GM19023 (cell line): Measurements from ENCODE around the gene NALF2.

Source experiments
- ATAC-seq: cut with Tn5 transposase; IDR thresholded peaks from one replicate; pipeline ENCODE4 v1.9.1; 2021; ENCODE audit warnings: mild to moderate bottlenecking, moderate library complexity; ENCODE audit not compliant: unreplicated experiment

NALF2 gene

GRCh38 chrX:69524781-69525363 lies 20.7 kb downstream of the NALF2 start:
- no peak for ATAC-seq

DNA sequence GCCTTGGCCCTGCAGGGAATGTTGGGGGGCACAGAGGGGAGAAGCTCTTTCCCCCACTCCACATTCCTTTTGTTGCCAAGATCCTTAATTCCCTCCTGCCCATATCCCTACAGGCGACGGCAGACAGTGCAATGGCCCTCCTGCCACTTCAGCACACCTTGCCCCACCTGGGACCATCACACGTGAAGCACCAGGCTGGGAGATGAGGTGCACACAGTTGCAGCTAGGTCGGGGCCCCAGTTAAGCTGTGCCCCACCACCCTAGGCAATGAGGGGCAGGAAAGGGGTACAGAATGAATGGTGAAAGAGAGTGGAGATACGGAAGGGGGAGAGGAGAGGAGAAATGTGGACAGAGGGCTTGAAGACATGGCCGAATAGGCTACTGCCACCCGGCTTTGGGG lies 26.2 kb downstream of the NALF2 start:
- no peak for ATAC-seq

DNA sequence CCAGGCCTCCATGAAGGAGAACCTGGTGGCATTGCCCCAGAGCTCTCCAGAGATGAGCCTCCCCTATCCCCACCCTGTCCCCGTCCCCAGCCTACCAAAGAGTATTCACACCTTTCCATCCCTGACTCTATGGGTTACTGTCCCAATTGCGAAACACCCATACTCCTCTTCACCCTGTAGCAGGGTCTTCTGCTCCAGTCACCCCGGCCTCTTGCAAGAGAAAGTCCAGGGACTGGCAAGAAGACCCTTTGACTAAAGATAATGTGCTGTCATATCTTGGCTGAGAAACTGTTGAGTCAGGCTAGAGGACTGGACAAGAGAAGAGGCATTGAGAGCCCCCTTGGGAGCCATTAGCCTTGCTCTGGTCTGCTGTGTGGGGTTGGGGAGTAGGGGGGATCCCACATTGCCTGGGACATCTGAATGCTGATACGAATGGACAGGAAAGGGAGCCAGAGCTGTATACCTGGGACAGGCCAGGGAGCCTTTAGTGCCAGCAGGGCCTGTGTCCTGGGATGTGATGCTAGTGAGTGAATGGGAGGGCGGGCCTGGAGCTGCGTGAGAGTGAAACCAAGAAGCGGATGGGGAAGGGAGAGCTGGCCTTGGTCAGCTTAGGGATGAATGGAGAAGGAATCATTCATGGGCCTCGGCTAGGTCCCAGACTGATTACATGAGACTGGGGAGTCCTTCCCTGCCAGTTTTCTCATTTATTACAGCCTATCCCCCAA lies 27.1 kb downstream of the NALF2 start:
- ATAC-seq: no peak

DNA sequence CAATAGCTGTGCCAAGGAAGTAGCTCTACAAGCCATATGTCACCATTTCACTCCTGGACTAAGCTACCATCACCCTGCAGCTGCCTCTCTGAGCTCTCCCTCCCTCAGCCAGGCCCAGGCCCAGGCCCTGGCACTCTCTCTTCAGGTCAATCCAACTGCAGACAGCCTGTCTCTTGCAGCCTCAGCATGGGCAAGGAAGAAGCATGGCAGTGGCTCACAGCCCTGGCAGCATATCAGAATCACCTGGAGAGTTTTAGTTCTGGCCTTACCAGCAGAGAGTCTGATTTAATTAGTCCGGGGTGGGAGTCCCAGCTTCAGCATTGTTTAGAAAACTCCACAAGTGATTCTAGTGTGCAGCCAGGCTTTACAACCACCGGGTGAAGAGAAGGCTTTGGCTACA lies 31.5 kb downstream of the NALF2 start:
- no peak for ATAC-seq

DNA sequence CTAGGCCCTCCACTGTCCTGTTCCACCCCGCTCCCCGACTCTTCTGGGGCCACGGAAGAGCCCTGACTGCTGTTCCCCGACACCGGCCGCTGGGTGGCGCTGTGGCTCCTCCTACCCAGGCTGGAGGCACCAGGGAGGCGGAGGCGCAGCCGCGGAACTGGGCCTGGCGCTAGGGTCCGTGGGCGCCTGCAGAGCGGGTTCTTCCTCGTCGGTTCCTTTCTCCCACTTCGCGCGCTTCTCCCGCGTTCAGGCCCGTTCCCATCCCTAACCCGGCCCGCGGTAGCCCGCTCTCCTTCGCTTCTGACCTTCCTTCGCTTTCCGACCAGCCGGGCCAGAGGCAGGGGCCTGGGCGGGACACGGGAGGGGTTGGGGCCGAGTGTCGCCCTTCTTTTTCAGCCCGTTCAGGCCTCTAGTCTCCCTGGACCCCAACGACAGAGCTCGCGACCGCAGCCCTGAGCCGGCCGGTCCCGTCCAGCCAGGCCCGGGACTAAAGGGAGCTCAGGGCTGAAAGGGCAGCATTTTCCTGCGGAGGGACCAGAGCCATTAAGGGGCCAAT lies 34.3 kb downstream of the NALF2 start:
- peak; percentile 85 for ATAC-seq

- no peak for ATAC-seq
These were observed 35.3 kb downstream of the NALF2 start for GRCh38 chrX:69539437-69539836.

DNA sequence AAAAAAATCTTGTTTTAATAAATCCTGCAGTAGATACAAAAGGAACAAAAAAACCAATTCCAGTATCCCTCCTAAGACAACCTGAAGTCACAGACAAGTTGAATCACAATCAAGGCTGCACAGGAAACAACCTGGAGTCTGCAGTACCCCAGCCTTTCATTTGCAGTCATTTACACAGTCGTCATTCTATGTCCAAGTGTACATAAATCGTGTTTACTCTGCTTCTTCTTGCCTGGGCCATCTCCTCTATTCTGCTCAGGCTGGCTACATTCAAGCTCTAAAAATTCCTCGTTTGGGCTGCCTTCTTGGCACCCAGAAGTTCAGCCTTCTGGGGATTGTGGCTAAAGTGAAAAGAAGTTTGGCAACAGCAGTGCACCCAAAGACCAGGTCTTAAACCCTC lies 37.8 kb downstream of the NALF2 start:
- ATAC-seq: no peak

- no peak for ATAC-seq
These were observed 39.4 kb downstream of the NALF2 start for GRCh38 chrX:69543572-69543971.

- no peak for ATAC-seq
These were observed 42.3 kb downstream of the NALF2 start for GRCh38 chrX:69546417-69546816.

DNA sequence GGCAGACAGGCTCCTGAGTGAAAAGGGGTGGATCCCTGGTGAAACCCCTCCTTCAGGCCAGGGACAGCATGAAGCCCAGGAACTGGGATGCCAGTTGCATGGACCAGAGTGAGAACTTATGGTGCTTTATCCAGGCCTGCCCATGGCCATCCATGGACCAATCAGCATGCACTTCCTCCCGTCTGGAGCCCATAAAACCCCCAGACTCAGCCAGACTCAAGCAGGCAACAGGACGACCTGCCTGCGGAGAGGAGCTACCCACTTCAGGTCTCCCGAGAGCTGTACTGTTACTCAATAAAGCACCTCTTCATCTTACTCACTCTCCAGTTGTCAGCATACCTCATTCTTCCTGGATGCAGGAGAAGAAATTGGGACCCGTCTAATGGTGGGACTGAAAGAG lies 42.9 kb downstream of the NALF2 start:
- ATAC-seq: no peak

- no peak for ATAC-seq
These were observed 47.4 kb downstream of the NALF2 start for GRCh38 chrX:69551421-69552009.

- ATAC-seq: no peak
These were observed 48.4 kb downstream of the NALF2 start for GRCh38 chrX:69552512-69552911.
